Fibroblast of mammary gland (primary cell): ENCODE data around the gene MAPKBP1.
A peak's percentile ranks its signal among the peaks of the same experiment; 100 is the strongest.

Source experiments
- DNase-seq: peaks from one replicate; pipeline ENCODE4 v3.0.0-alpha.2; 2010; ENCODE audit warnings: low read depth
- H3K4me3 ChIP-seq: 2 replicates; pipeline ENCODE4 v1.5.1; 2011; ENCODE audit warnings: low read depth, mild to moderate bottlenecking, low read length, moderate library complexity; ENCODE audit not compliant: control insufficient read depth
- CTCF ChIP-seq: conservative IDR thresholded peaks from 2 replicates; pipeline ENCODE4 v1.5.1; 2011; ENCODE audit warnings: low read depth, low read length, inconsistent platforms; ENCODE audit not compliant: control insufficient read depth, insufficient read depth

MAPKBP1 gene

GRCh38 chr15:41782371-41783282, 8.3 kb downstream of the MAPKBP1 start:
- no peak for TF ChIP-seq CTCF
- H3K4me3 ChIP-seq, result no peak overlapping the region
- DNase-seq, result no peak

- no peak for TF ChIP-seq CTCF
- H3K4me3 ChIP-seq, result no peak overlapping the region
- peak; percentile 37 for DNase-seq
Observed at GRCh38 chr15:41783296-41783695, 9.0 kb downstream of the MAPKBP1 start.

- no peak overlapping the region for H3K4me3 ChIP-seq
- no peak for DNase-seq
- no peak for TF ChIP-seq CTCF
Observed at GRCh38 chr15:41788262-41788661, 14.0 kb downstream of the MAPKBP1 start.

- no peak for TF ChIP-seq CTCF
Observed at GRCh38 chr15:41789236-41789635, 15.0 kb downstream of the MAPKBP1 start.

GRCh38 chr15:41789662-41790061, 15.4 kb downstream of the MAPKBP1 start:
- TF ChIP-seq CTCF, result no peak
- no peak overlapping the region for H3K4me3 ChIP-seq
- DNase-seq, result no peak

More at GRCh38 chr15:41789236-41789635, 15.0 kb downstream of the MAPKBP1 start:
- H3K4me3 ChIP-seq, result no peak overlapping the region
- no peak for DNase-seq

- no peak for TF ChIP-seq CTCF
- H3K4me3 ChIP-seq, result no peak overlapping the region
Observed at GRCh38 chr15:41790169-41790568, 15.9 kb downstream of the MAPKBP1 start.

More at GRCh38 chr15:41790169-41790568, 15.9 kb downstream of the MAPKBP1 start:
- DNase-seq, result no peak
